Measurements from ENCODE around the gene WFDC10B. TPM values are rescaled to one million over a fixed set of nuclear protein-coding genes. Genes with fewer than 3 reads are reported as not detected.
"Not testable (repeated sequence)": the region's sequence is repeated elsewhere in the genome, so short reads cannot be mapped to it uniquely, and the experiment has no call there.

WFDC10B gene
- total and polyA plus RNA-seq, 10 of the 15 experiments (the other 5 are each of a cell fraction or from before 2014, with no cell fraction given): not detected

DNA sequence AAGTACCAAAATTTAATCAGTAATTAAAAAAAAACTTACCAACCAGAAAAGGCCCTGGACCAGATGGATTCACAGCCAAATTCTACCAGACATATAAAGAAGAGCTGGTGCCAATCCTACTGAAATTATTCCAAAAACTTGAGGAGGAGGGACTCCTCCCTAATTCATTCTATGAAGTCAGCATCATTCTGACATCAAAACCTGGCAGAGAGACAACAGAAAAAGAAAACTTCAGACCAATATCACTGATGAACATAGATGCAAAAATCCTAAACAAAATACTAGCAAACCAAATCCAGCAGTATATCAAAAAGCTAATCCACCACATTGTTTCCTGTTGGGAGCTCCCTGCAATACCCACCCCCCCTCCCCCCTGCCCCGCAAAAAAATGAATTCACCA is 34.7 kb downstream of the WFDC10B start, which contains the start of gene WFDC11 (continued):
- TF ChIP-seq, protein P1, sequence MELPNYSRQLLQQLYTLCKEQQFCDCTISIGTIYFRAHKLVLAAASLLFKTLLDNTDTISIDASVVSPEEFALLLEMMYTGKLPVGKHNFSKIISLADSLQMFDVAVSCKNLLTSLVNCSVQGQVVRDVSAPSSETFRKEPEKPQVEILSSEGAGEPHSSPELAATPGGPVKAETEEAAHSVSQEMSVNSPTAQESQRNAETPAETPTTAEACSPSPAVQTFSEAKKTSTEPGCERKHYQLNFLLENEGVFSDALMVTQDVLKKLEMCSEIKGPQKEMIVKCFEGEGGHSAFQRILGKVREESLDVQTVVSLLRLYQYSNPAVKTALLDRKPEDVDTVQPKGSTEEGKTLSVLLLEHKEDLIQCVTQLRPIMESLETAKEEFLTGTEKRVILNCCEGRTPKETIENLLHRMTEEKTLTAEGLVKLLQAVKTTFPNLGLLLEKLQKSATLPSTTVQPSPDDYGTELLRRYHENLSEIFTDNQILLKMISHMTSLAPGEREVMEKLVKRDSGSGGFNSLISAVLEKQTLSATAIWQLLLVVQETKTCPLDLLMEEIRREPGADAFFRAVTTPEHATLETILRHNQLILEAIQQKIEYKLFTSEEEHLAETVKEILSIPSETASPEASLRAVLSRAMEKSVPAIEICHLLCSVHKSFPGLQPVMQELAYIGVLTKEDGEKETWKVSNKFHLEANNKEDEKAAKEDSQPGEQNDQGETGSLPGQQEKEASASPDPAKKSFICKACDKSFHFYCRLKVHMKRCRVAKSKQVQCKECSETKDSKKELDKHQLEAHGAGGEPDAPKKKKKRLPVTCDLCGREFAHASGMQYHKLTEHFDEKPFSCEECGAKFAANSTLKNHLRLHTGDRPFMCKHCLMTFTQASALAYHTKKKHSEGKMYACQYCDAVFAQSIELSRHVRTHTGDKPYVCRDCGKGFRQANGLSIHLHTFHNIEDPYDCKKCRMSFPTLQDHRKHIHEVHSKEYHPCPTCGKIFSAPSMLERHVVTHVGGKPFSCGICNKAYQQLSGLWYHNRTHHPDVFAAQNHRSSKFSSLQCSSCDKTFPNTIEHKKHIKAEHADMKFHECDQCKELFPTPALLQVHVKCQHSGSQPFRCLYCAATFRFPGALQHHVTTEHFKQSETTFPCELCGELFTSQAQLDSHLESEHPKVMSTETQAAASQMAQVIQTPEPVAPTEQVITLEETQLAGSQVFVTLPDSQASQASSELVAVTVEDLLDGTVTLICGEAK (IDR thresholded peaks at IDR 0.05; ENCODE audit: borderline replicate concordance): no peak
- TF ChIP-seq RAD51 (IDR thresholded peaks at IDR 0.05): no peak
- TF ChIP-seq ZNF384 (IDR thresholded peaks at IDR 0.05; ENCODE audit: borderline replicate concordance, low read depth, low read length): no peak

DNA sequence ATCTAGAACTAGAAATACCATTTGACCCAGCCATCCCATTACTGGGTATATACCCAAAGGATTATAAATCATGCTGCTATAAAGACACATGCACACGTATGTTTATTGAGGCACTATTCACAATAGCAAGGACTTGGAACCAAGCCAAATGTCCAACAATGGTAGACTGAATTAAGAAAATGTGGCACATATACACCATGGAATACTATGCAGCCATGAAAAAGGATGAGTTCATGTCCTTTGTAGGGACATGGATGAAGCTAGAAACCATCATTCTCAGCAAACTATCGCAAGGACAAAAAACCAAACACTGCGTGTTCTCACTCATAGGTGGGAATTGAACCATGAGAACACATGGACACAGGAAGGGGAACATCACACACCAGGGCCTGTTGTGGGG is 47.8 kb downstream of the WFDC10B start:
- ATAC-seq; RAD21 ChIA-PET (ENCODE audit: unreplicated experiment); H2AFZ ChIP-seq (ENCODE audit: control insufficient read depth, low read depth, low read length); H3K36me3 ChIP-seq (ENCODE audit: control insufficient read depth in 2 of 2, insufficient read depth in 2 of 2, low read length in 1 of 2); H4K20me1 ChIP-seq (ENCODE audit: control insufficient read depth, insufficient read depth); BruUV-seq (replicated peaks); H3K4me3 ChIP-seq; SMC1A ChIA-PET (ENCODE audit: uncharacterized antibody, unreplicated experiment); DNase-seq (ENCODE audit: low read depth, low spot score); CTCF ChIA-PET; intact Hi-C loops (cut with micrococcal nuclease; ENCODE audit: unreplicated experiment); H3K27ac ChIP-seq (ENCODE audit: control insufficient read depth, insufficient read depth); H3K27me3 ChIP-seq (replicated peaks in 1 of 2; ENCODE audit: control insufficient read depth in 2 of 2, insufficient read depth in 2 of 2, low read length in 1 of 2); H3K9ac ChIP-seq (ENCODE audit: control insufficient read depth, insufficient read depth, low read length); POLR2A ChIA-PET; H3K79me2 ChIP-seq (ENCODE audit: control insufficient read depth, insufficient read depth, low read length); H3K4me1 ChIP-seq (ENCODE audit: control insufficient read depth, insufficient read depth, low read length); in situ Hi-C loops (cut with MboI); FAIRE-seq; H3K4me2 ChIP-seq (ENCODE audit: control insufficient read depth, insufficient read depth); H3K9me3 ChIP-seq (replicated peaks; ENCODE audit: control insufficient read depth, insufficient read depth, low read length): not testable (repeated sequence)
- 13% methylated on average over 1 of the region's 3 CpGs for WGBS (ENCODE audit: insufficient coverage, insufficient replicate concordance, low lambda C conversion rate, missing lambda C conversion rate)

DNA sequence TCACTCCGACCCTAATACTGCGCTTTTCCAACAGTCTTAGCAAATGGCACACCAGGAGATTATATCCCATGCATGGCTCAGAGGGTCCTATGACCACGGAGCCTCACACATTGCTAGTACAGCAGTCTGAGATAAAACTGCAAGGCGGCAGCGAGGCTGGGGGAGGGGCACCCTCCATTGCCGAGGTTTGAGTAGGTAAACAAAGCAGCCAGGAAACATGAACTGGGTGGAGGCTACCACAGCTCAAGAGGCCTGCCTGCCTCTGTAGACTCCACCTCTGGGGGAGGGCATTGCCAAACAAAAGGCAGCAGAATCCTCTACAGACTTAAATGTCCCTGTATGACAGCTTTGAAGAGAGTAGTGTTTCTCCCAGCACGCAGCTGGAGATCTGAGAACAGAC is 53.1 kb downstream of the WFDC10B start:
- SMC1A ChIA-PET (ENCODE audit: uncharacterized antibody, unreplicated experiment); H4K20me1 ChIP-seq (ENCODE audit: control insufficient read depth, insufficient read depth); intact Hi-C loops (cut with micrococcal nuclease; ENCODE audit: unreplicated experiment); H3K4me3 ChIP-seq; H3K9me3 ChIP-seq (replicated peaks; ENCODE audit: control insufficient read depth, insufficient read depth, low read length); CTCF ChIA-PET; H3K79me2 ChIP-seq (ENCODE audit: control insufficient read depth, insufficient read depth, low read length); ATAC-seq; H3K4me1 ChIP-seq (ENCODE audit: control insufficient read depth, insufficient read depth, low read length); FAIRE-seq; H3K9ac ChIP-seq (ENCODE audit: control insufficient read depth, insufficient read depth, low read length); H3K4me2 ChIP-seq (ENCODE audit: control insufficient read depth, insufficient read depth); RAD21 ChIA-PET (ENCODE audit: unreplicated experiment); BruUV-seq (replicated peaks); H3K36me3 ChIP-seq (ENCODE audit: control insufficient read depth in 2 of 2, insufficient read depth in 2 of 2, low read length in 1 of 2); DNase-seq (ENCODE audit: low read depth, low spot score); in situ Hi-C loops (cut with MboI); H3K27ac ChIP-seq (ENCODE audit: control insufficient read depth, insufficient read depth); H2AFZ ChIP-seq (ENCODE audit: control insufficient read depth, low read depth, low read length); POLR2A ChIA-PET; H3K27me3 ChIP-seq (replicated peaks in 1 of 2; ENCODE audit: control insufficient read depth in 2 of 2, insufficient read depth in 2 of 2, low read length in 1 of 2): not testable (repeated sequence)
- 48% methylated on average over 7 of the region's 7 CpGs for WGBS (ENCODE audit: insufficient coverage, insufficient replicate concordance, low lambda C conversion rate, missing lambda C conversion rate)

All from GM12878 (cell line).